HUES6 (cell line): ENCODE results near the gene GRK6.
"Not testable (repeated sequence)": the region's sequence is repeated elsewhere in the genome, so short reads cannot be mapped to it uniquely, and the experiment has no call there.

Experiments used
- H3K27ac ChIP-seq: 2 replicates; pipeline ENCODE4 v1.7.0; 2013; ENCODE audit warnings: low read depth, mild to moderate bottlenecking, low read length, inconsistent platforms
- H3K27me3 ChIP-seq: 2 replicates; pipeline ENCODE4 v1.6.1; 2013; ENCODE audit warnings: low read length; ENCODE audit not compliant: control insufficient read depth, insufficient read depth
- H3K36me3 ChIP-seq: 2 replicates; pipeline ENCODE4 v1.6.1; 2013; ENCODE audit warnings: low read length; ENCODE audit not compliant: control insufficient read depth, insufficient read depth
- H3K4me1 ChIP-seq: 2 replicates; pipeline ENCODE4 v1.6.1; 2013; ENCODE audit warnings: low read length; ENCODE audit not compliant: control insufficient read depth, insufficient read depth
- H3K4me3 ChIP-seq: 2 replicates; pipeline ENCODE4 v1.5.1; 2013; ENCODE audit warnings: low read depth, low read length
- H3K9ac ChIP-seq: one replicate; pipeline ENCODE4 v1.6.1; 2013; ENCODE audit warnings: mild to moderate bottlenecking, low read length
- H3K9me3 ChIP-seq: 2 replicates; pipeline ENCODE4 v1.6.1; 2013; ENCODE audit warnings: low read depth, low read length; ENCODE audit not compliant: control insufficient read depth, insufficient read depth

Gene GRK6

GRCh38 chr5:177477701-177478477 lies 51.4 kb downstream of the GRK6 start:
- peaks cover 30% of the 10 kb centered on the region for H3K4me1 ChIP-seq
- H3K9me3 ChIP-seq, result no peaks in the 10 kb centered on the region
- peaks cover 18% of the 10 kb centered on the region for H3K36me3 ChIP-seq
- no peaks in the 10 kb centered on the region for H3K27me3 ChIP-seq
- H3K4me3 ChIP-seq, result no peak overlapping the region
- H3K27ac ChIP-seq, result no peak overlapping the region
- H3K9ac ChIP-seq, result no peak overlapping the region

- Histone ChIP-seq H3K9ac (no peak overlapping the region), H3K27ac (no peak overlapping the region)
These were observed 52.5 kb downstream of the GRK6 start for GRCh38 chr5:177478711-177479646.

GRCh38 chr5:177479774-177480173 lies 53.3 kb downstream of the GRK6 start:
- Histone ChIP-seq H3K4me1 (peaks cover 21% of the 10 kb centered on the region), H3K27ac (no peak overlapping the region), H3K9ac (no peak overlapping the region), H3K9me3 (no peaks in the 10 kb centered on the region), H3K4me3 (no peak overlapping the region), H3K36me3 (peaks cover 37% of the 10 kb centered on the region), H3K27me3 (no peaks in the 10 kb centered on the region)

More at GRCh38 chr5:177478711-177479646, 52.5 kb downstream of the GRK6 start:
- Histone ChIP-seq H3K4me1 (peaks cover 29% of the 10 kb centered on the region), H3K4me3 (no peak overlapping the region), H3K27me3 (no peaks in the 10 kb centered on the region), H3K9me3 (no peaks in the 10 kb centered on the region), H3K36me3 (peaks cover 29% of the 10 kb centered on the region)

- Histone ChIP-seq H3K9ac (no peak overlapping the region), H3K4me3 (no peak overlapping the region), H3K9me3 (no peaks in the 10 kb centered on the region), H3K27ac (no peak overlapping the region), H3K4me1 (0 out of 2 replicates have a peak, but pooled peaks cover 2% of the 10 kb centered on the region), H3K27me3 (no peaks in the 10 kb centered on the region), H3K36me3 (peaks cover 60% of the 10 kb centered on the region)
These were observed 55.9 kb downstream of the GRK6 start for GRCh38 chr5:177482359-177482795.

GRCh38 chr5:177483042-177483441 lies 56.6 kb downstream of the GRK6 start:
- H3K27me3 ChIP-seq, result no peaks in the 10 kb centered on the region
- no peak overlapping the region for H3K4me3 ChIP-seq
- H3K9ac ChIP-seq, result no peak overlapping the region
- no peak overlapping the region for H3K27ac ChIP-seq
- peaks cover 67% of the 10 kb centered on the region for H3K36me3 ChIP-seq
- 0 out of 2 replicates have a peak, but pooled peaks cover 1% of the 10 kb centered on the region for H3K4me1 ChIP-seq
- H3K9me3 ChIP-seq, result no peaks in the 10 kb centered on the region

- Histone ChIP-seq H3K4me1 (no peaks in the 10 kb centered on the region), H3K27me3 (no peaks in the 10 kb centered on the region), H3K4me3 (no peak overlapping the region), H3K36me3 (peaks cover 77% of the 10 kb centered on the region), H3K9ac (peak overlapping the region; percentile 3), H3K9me3 (no peaks in the 10 kb centered on the region), H3K27ac (no peak overlapping the region)
These were observed 57.8 kb downstream of the GRK6 start for GRCh38 chr5:177483994-177484901.

- no peak overlapping the region for H3K27ac ChIP-seq
- no peaks in the 10 kb centered on the region for H3K9me3 ChIP-seq
These were observed 58.5 kb downstream of the GRK6 start for GRCh38 chr5:177484902-177485549.

GRCh38 chr5:177485753-177486152 lies 59.3 kb downstream of the GRK6 start:
- H3K4me3 ChIP-seq, H3K27ac ChIP-seq, H3K9ac ChIP-seq, H3K4me1 ChIP-seq, H3K27me3 ChIP-seq, H3K9me3 ChIP-seq: not testable (repeated sequence)
- peaks cover 87% of the 10 kb centered on the region for H3K36me3 ChIP-seq

More at GRCh38 chr5:177484902-177485549, 58.5 kb downstream of the GRK6 start:
- H3K36me3 ChIP-seq, result peaks cover 81% of the 10 kb centered on the region
- peak overlapping the region; percentile 3 for H3K9ac ChIP-seq
- no peaks in the 10 kb centered on the region for H3K27me3 ChIP-seq
- no peak overlapping the region for H3K4me3 ChIP-seq
- H3K4me1 ChIP-seq, result no peaks in the 10 kb centered on the region

GRCh38 chr5:177486256-177486655 lies 59.8 kb downstream of the GRK6 start:
- Histone ChIP-seq H3K9me3 (no peaks in the 10 kb centered on the region), H3K4me3 (no peak overlapping the region), H3K27ac (no peak overlapping the region), H3K9ac (no peak overlapping the region), H3K27me3 (no peaks in the 10 kb centered on the region), H3K4me1 (peaks cover 3% of the 10 kb centered on the region), H3K36me3 (peaks cover 92% of the 10 kb centered on the region)

GRCh38 chr5:177487144-177487543 lies 60.7 kb downstream of the GRK6 start:
- H3K36me3 ChIP-seq, result peaks cover 89% of the 10 kb centered on the region
- no peaks in the 10 kb centered on the region for H3K27me3 ChIP-seq
- peaks cover 4% of the 10 kb centered on the region for H3K4me1 ChIP-seq
- H3K9me3 ChIP-seq, result no peaks in the 10 kb centered on the region
- no peak overlapping the region for H3K4me3 ChIP-seq
- no peak overlapping the region for H3K27ac ChIP-seq
- H3K9ac ChIP-seq, result no peak overlapping the region
